Esophagus muscularis mucosa (tissue), 4 donors: ENCODE results near the gene TOMM20. TPM values are rescaled to one million over a fixed set of nuclear protein-coding genes. Genes with fewer than 3 reads are reported as not detected.
A peak's percentile ranks its signal among the peaks of the same experiment; 100 is the strongest.
"Not testable (repeated sequence)": the region's sequence is repeated elsewhere in the genome, so short reads cannot be mapped to it uniquely, and the experiment has no call there.

Source experiments
- DNase-seq: peaks from one replicate; pipeline ENCODE4 v3.0.0-alpha.2; 2017; ENCODE audit errors: extremely low spot score
- H3K27ac ChIP-seq, 4 donors: fragments of 200-600 bp; sonication (generic); replicated peaks in 1 of 4; 1 replicate in 3 of 4; 2 replicates in 1 of 4; pipeline ENCODE4 v1.5.1; 2016 to 2019; ENCODE audit warnings: mild to moderate bottlenecking in 1 of 4
- H3K27me3 ChIP-seq, 4 donors: fragments of 200-600 bp; sonication (generic); one replicate each; pipeline versions ENCODE4 v1.5.1 to v1.6.0; 2016 to 2019
- H3K36me3 ChIP-seq, 4 donors: fragments of 200-600 bp; sonication (generic); one replicate each; pipeline ENCODE4 v1.5.1; 2016 to 2019
- H3K4me1 ChIP-seq, 4 donors: fragments of 200-600 bp; sonication (generic); one replicate each; pipeline ENCODE4 v1.5.1; 2016 to 2019
- H3K4me3 ChIP-seq, 4 donors: fragments of 200-600 bp; sonication (generic); 1 replicate in 2 of 4; 2 replicates in 2 of 4; pipeline ENCODE4 v1.5.1; 2016 to 2019; ENCODE audit warnings: mild to moderate bottlenecking in 4 of 4, moderate library complexity in 1 of 4
- H3K9me3 ChIP-seq, 4 donors: fragments of 200-600 bp; sonication (generic); 1 replicate in 3 of 4; 2 replicates in 1 of 4; pipeline ENCODE4 v1.5.1; 2016 to 2019
- CTCF ChIP-seq, 3 experiments: fragments of 200-600 bp in 2 of 3; fragments of 450-650 bp in 1 of 3; sonication (generic) in 2 of 3; IDR thresholded peaks; one replicate each; pipeline ENCODE4 v1.5.1; 2017 to 2019; ENCODE audit warnings: antibody characterized with exemption in 3 of 3, mild to moderate bottlenecking in 2 of 3, moderate library complexity in 1 of 3
- EP300 ChIP-seq: sonication (generic); formaldehyde crosslinking; IDR thresholded peaks from one replicate; pipeline ENCODE4 v1.6.1; 2017; ENCODE audit warnings: antibody characterized with exemption
- POLR2A ChIP-seq: fragments of 450-650 bp; IDR thresholded peaks from one replicate; pipeline ENCODE4 v1.6.1; 2017; ENCODE audit warnings: antibody characterized with exemption, moderate library complexity, mild to moderate bottlenecking, low read depth
- POLR2AphosphoS5 ChIP-seq, 2 donors: sonication (generic); formaldehyde crosslinking; IDR thresholded peaks; one replicate each; pipeline ENCODE4 v1.6.1; 2017; ENCODE audit warnings: antibody characterized with exemption in 2 of 2
- WGBS: methylation state at CpG from one replicate; pipeline ENCODE4 v1.1.5; 2018; 5-methylcytosine and 5-hydroxymethylcytosine counted together
- intact Hi-C: fragments of 100-400 bp; cut with DNase I; formaldehyde crosslinking; loops from one replicate; pipeline ENCODE4 v1.15.1; 2023
- total RNA-seq, 4 donors: library from RNA; depleted of rRNA; stranded (reverse); fragments of >200 nt; gene quantifications; one replicate each; pipeline versions ENCODE4 v1.1.0 to v1.2.1, GENCODE V29; 2016

Gene TOMM20
- total RNA-seq, 4 donors from 2014 or later: 59.7 to 94.3 (median 86.3) TPM

- no peaks in the 10 kb centered on the region for H3K27me3 ChIP-seq
- WGBS: 81% methylated on average over 4 of the region's 6 CpGs
- intact Hi-C loops: loop anchor here (5.0 kb wide), 2 partner anchors 491 to 601 kb away; no protein-coding TSS in a partner anchor
- H3K27ac ChIP-seq: no peak overlapping the region
- DNase-seq: no peak
- H3K36me3 ChIP-seq: no peaks in the 10 kb centered on the region
- H3K9me3 ChIP-seq: no peaks in the 10 kb centered on the region
- H3K4me3 ChIP-seq: no peak overlapping the region
- no peak for TF ChIP-seq POLR2AphosphoS5 (IDR thresholded peaks at IDR 0.05)
- TF ChIP-seq POLR2A: no peak
- TF ChIP-seq EP300: no peak
- no peak for TF ChIP-seq CTCF (IDR thresholded peaks at IDR 0.05)
- H3K4me1 ChIP-seq: peaks cover 14 to 38% (median 33%) of the 10 kb centered on the region in 4 donors
These were observed 40.2 kb downstream of the TOMM20 start for GRCh38 chr1:235088430-235088829.

DNA sequence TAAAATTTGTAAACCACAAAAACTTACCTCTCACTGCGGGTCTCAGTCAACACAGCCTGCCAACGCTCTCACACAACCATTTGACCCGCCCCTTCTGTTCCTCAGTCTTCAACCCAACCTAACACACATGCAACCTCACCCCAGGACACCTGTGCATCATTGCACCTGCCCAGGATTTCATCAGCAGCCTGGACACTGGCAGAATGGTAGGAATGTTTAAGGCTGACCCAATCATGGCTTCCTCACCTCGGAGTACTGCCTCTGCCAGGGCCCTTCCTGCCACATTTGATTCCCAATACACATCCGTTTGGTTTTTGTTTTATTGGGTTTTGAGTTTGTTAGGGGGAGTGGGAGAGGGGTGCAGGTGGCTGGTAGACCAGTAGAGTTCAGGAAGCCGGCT is 40.7 kb downstream of the TOMM20 start:
- no peak overlapping the region for H3K4me3 ChIP-seq
- no peaks in the 10 kb centered on the region for H3K27me3 ChIP-seq
- H3K36me3 ChIP-seq: no peaks in the 10 kb centered on the region
- TF ChIP-seq POLR2AphosphoS5 (IDR thresholded peaks at IDR 0.05): no peak
- TF ChIP-seq POLR2A: no peak
- TF ChIP-seq EP300: no peak
- no peak for TF ChIP-seq CTCF (IDR thresholded peaks at IDR 0.05)
- WGBS: 96% methylated on average over 6 of the region's 6 CpGs
- H3K9me3 ChIP-seq: no peaks in the 10 kb centered on the region
- intact Hi-C loops: loop anchor here (5.0 kb wide), 2 partner anchors 491 to 601 kb away; no protein-coding TSS in a partner anchor
- no peak overlapping the region for H3K27ac ChIP-seq
- no peak for DNase-seq
- H3K4me1 ChIP-seq: peaks cover 14 to 38% (median 33%) of the 10 kb centered on the region in 4 donors

DNA sequence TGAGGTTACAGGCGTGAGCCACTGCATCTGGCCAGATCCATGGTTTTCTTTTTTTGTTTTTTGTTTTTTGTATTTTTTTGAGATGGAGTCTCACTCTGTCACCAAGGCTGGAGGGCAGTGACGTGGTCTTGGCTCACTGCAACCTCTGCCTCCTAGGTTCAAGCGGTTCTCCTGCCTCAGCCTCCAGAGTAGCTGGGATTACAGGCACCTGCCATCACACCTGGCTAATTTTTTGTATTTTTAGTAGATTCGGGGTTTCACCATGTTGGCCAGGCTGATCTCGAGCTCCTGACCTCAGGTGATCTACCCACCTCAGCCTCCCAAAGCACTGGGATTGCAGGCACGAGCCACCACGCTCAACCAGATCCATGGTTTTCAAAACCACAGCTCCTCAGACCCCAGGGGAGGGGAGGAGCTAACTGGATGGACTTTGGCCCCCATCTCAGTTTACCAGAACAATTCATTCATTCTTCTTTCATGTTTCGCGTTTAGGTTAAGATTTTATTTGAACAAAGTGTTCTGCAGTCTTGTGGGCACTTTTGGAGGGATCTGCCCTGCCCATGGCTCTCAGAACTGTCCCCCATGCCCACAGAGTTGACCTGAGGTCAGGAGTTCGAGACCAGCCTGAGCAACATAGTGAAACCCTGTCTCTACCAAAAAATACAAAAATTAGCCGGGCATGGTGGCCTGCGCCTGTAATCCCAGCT is 43.1 kb downstream of the TOMM20 start:
- not testable (repeated sequence) for DNase-seq, H3K4me3 ChIP-seq, H3K27me3 ChIP-seq, H3K9me3 ChIP-seq, H3K36me3 ChIP-seq
- Histone ChIP-seq H3K4me1 (peaks cover 22 to 37% (median 31%) of the 10 kb centered on the region in 4 donors), H3K27ac (peak overlapping the region in 2 of 4 donors; percentile 23 to 95)
- intact Hi-C loops: loop anchor here (2.0 to 5.0 kb wide), 4 partner anchors 363 to 598 kb away; no protein-coding TSS in a partner anchor
- 90% methylated on average over 12 of the region's 12 CpGs for WGBS

- Histone ChIP-seq H3K4me1 (peaks cover 45 to 67% (median 63%) of the 10 kb centered on the region in 4 donors), H3K27ac (peak overlapping the region in 1 of 4 donors; percentile 95)
- H3K4me3 ChIP-seq, H3K27me3 ChIP-seq, DNase-seq, H3K9me3 ChIP-seq, H3K36me3 ChIP-seq: not testable (repeated sequence)
- intact Hi-C loops: loop anchor here (5.0 kb wide), 2 partner anchors 158 to 468 kb away; partner anchors contain the start of gene IRF2BP2
- WGBS: 97% methylated on average over 5 of the region's 5 CpGs
These were observed 47.8 kb downstream of the TOMM20 start for GRCh38 chr1:235080788-235081187.

- H3K36me3 ChIP-seq, H3K27me3 ChIP-seq, H3K4me3 ChIP-seq, H3K9me3 ChIP-seq, DNase-seq: not testable (repeated sequence)
- 94% methylated on average over 4 of the region's 4 CpGs for WGBS
- peaks cover 50 to 72% (median 69%) of the 10 kb centered on the region in 4 donors for H3K4me1 ChIP-seq
- peak overlapping the region in 3 of 4 donors; percentile 49 to 85 (median 83) for H3K27ac ChIP-seq
- intact Hi-C loops: loop anchor here (5.0 kb wide), 2 partner anchors 158 to 468 kb away; partner anchors contain the start of gene IRF2BP2
These were observed 48.4 kb downstream of the TOMM20 start for GRCh38 chr1:235080297-235080657.

- H3K9me3 ChIP-seq: no peaks in the 10 kb centered on the region
- intact Hi-C loops: loop anchor here (5.0 kb wide), 2 partner anchors 157 to 467 kb away; partner anchors contain the start of gene IRF2BP2
- peak overlapping the region; percentile 49 to 89 (median 84) for H3K27ac ChIP-seq
- no peak for DNase-seq
- TF ChIP-seq CTCF (IDR thresholded peaks at IDR 0.05): no peak
- TF ChIP-seq POLR2A: no peak
- no peak for TF ChIP-seq POLR2AphosphoS5 (IDR thresholded peaks at IDR 0.05)
- no peak for TF ChIP-seq EP300
- peaks cover 56 to 78% (median 75%) of the 10 kb centered on the region in 4 donors for H3K4me1 ChIP-seq
- no peak overlapping the region for H3K4me3 ChIP-seq
- H3K27me3 ChIP-seq: no peaks in the 10 kb centered on the region
- no peaks in the 10 kb centered on the region for H3K36me3 ChIP-seq
- WGBS: 75% methylated on average over 8 of the region's 8 CpGs
These were observed 49.0 kb downstream of the TOMM20 start for GRCh38 chr1:235079443-235080296.
